GM19452 (cell line): ENCODE results near the gene AKAP6.

Experiments
- ATAC-seq: cut with Tn5 transposase; IDR thresholded peaks from one replicate; pipeline ENCODE4 v1.9.1; 2021; ENCODE audit not compliant: unreplicated experiment

Gene AKAP6

DNA sequence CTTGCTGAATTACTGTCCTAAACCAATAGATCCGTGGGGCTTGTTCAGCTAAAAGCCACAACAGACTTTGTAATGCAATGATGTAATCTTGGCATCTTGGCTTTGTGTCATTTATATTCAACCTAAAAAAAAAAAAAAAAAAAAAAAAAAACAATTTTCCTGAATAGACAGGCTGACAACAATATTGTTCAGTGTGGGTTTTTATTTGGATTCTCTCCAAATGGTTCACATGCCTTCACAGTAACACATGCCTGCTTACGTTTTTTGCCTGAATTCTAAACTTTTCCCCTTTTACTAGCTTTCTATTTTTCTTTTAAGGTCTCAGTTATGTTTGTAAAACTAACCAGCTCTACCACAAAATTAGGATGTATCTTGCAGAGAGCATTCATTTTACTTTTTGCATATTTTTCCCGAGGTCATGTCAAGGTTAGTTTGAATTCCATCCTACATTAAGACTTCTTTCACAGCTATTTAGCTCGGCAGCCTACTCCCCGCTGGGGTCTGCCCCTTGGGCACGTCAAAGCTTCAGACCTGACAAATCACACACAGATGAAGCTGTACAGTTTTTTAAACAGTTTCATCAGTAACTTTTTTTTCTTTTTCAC is 395.9 kb downstream of the AKAP6 start:
- no peak for ATAC-seq

DNA sequence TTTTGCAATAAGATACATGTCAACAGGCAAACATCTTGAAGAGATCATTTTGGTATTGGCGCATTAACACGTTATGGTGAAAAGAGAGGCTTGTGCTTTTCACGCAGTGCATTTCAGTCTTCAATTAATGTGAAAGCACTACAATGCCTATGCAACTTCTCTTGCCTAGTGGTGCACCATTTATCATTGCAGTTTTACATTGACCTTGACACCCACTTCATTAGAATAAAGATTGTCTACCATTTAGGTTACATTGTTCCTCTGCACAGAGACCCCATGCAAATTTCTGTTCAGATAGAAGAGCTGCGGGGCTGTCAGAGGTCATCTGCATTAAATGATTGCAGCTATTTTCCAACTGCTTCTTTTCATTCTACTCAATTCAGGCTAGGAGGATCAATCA is 397.4 kb downstream of the AKAP6 start:
- no peak for ATAC-seq

DNA sequence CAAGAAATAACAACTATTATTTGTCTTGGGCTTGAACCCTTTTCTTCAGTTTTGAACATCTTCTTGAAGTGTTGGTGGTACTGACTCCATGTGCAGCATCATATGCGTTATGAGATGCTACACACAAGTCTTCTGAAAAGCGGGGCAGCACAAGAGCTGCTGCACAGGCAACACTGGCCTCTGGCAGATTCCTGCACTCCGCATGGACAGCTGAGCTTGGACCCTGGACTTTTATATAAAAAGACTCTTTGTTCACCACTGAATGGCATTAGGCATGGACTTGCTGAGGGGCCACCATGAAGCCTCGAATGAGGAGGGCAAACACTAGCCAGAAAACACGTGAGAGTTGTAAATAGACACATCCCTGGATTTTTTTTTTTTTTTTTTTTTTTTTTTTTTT is 398.7 kb downstream of the AKAP6 start:
- no peak for ATAC-seq

DNA sequence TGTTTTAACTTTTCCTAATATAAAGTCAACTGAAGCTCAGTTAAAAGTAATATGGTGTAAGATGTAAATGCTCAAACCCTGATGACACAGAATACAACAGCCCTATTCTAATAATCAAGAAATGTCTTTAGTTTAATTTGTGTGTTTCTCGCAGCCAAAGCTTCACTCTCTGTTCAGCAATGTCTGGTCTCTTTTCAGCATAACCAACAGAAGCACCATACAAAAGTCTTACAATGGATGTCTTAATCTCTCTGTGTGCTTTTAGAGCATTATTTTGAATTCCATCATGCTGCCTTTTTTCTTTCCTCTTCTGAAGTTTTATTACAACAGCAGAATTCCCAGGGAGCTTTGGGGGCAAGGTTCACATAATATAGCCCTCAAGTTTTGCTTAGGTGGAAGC is 399.4 kb downstream of the AKAP6 start:
- ATAC-seq: no peak

DNA sequence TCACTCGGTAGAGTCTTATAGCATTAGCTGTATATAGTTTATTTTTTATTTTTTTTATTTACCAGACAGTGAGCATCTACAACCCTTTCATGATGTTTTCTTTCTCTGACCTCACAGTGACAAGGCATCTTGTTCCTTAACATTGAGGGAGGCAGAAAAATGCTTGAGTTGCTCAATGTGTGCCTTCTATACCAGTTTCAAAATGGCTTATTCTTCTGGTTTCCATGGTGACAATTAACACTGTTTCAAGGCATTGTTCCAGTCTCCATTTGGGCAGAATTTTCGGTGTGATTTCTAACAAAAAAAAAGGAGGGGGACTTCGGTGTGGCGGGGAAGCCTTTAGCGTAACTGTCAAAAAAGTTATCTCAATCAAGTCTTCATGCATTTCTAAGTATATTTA is 399.9 kb downstream of the AKAP6 start:
- no peak for ATAC-seq

DNA sequence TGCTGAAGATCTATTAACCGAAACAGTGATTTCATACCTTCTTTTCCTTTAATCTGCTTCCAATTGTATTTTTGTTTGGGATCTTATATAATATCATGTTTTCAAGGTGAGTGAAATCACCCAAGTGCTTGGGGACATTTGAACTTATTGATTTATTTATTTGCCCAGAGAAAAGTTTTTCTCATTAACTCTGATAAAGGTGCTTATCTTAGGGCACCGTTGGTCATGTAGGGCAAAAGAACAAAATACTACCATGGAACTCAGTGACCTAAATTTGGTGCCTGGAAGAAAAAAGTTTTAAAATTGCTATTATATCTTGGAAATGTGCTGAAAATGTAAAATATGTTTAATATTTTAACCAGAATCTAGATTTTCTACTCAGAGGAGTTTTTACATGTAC is 402.2 kb downstream of the AKAP6 start:
- ATAC-seq: no peak

DNA sequence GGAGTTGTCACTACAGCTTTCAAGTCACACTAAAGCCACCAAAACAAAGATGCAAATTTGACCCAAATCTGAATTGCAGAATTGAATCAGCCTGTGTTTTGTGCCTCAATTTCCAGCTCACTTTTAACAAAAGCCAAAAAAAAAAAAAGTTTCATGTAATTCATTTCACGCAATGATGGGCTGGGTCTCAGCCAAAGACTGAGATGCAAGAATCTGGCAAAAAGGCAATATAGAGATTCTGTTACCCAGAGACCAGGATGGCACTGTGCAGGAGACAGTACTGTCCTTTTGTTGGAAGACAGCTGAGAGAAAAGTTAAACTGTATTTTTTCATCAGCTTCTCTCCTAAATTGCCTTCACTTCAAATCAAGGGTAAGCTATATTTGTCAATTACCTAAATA is 403.9 kb downstream of the AKAP6 start:
- ATAC-seq: no peak

DNA sequence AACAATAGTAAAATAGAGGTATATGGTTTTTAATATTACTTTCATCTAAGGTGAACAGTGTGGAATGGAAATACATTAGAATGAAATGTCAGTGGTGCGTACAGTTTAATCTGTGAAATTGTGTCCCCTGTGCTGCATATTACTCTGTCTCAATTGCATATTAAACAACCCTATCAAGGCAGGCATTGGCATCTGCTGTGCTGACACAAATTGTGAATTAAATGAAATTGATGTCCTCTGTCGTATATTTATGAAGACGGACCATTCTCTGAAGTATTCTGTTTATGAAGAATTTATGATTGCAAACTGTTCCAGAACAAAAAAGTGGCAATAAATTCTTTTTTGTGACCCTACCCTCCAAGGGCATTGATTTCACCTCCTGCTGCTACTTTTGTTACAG is 405.2 kb downstream of the AKAP6 start:
- ATAC-seq: no peak

DNA sequence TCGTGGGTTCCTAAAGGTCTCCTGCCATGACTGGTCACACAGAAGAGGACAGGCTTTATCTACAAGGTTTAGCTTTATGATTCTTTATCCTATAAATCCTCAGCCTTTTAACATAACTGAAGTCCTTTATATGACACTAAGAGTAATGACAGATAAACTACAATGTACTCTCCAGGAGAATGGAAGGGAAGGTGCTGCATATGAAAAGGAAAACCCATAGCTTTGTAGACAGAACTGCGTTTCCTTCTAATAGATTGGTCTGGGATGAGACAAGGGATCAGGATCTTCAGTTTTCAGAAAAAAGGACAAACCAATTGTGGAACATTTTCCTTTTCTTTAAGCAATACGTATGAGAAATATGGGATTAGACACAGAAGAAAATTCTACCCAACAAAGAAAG is 408.5 kb downstream of the AKAP6 start:
- ATAC-seq: no peak

DNA sequence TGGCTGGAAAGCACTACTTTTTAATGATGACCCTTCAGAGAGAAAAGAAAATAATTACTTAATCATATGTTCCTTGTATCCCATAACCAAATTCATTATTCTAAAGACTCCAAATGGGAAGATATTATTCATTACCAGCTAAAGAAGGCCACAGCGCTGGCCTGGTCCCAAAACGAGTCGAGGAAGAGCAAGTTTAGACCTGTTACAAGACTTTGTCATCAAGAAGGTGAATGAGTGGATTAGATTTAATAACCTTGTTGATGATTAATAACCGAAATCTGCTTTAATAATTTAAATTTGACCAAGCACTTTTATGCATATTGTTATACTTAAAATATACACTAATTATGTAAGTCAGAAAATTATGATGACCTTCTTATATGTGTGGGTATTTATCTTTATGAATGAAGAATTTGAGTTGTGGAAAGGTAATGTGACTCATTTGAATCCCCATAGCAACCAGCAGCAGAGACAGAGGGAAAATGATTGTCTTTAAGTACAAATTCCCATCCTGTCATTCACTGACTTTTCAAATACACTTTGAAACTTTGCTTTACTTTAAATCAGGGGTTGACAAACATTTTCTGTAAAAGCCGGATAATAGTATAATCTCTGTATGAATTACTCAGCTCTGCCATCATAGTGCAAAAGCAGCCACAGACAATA is 409.2 kb downstream of the AKAP6 start:
- no peak for ATAC-seq

DNA sequence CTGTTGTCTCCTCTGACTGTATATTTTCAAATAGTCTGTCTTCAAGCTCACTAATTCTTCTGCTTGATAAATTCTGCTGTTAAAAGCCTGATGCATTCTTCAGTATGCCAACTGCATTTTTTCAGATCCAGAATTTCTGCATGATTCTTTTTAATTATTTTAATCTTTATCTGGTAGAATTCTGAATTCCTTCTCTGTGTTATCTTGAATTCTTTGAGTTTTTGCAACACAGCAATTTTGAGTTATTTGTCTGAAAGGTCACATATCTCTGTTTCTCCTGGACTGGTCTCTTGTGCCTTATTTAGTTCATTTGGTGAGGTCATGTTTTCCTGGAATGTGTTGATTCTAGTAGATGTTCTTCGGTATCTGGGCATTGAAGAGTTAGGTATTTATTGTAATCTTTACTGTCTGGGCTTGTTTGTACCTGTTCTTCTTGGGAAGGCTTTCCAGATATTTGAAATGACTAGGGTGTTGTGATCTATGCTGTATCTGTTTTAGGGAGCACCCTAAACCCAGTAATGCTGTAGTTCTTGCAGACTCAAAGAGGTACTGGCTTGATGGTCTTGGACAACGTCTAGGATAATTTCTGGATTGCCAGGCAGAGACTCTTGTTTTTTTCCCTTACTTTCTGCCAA is 415.8 kb downstream of the AKAP6 start:
- ATAC-seq: no peak

DNA sequence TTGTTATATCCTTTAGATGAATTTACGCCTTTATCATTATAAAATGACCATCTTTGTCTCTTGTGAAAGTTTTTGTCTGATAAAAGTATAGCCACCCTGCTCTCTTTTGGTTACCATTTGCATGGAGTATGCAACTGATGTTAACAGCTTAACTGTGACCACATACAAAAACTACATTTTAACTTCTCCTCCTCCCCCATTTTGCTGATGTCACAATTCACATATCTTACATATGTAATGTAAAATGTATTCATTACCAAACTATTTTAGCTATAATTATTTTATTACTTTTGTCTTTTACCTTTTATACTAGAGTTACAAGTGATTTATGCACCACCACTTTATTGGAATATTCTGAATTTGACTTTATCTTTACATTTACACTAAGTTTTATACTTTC is 425.1 kb downstream of the AKAP6 start:
- ATAC-seq: no peak

DNA sequence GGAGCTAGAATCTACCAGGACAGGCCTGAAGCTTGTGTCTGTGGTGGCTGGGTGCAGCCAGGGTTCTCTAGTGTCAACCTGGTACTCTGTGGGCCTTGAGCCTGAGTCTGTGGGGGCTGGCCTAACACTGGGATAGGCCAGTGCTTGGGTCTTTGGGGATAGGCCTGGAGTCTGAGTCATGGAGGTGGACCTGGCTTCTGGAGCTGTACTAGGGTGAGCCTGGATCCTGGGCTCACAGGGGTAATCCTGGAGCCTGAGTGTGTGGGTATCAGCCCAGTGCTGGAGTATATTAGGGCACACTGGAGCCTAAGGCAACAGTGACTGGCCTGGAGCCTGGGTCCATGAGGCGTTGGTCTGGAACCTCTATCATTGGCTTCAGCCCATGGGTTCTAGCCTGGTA is 427.1 kb downstream of the AKAP6 start:
- ATAC-seq: no peak

DNA sequence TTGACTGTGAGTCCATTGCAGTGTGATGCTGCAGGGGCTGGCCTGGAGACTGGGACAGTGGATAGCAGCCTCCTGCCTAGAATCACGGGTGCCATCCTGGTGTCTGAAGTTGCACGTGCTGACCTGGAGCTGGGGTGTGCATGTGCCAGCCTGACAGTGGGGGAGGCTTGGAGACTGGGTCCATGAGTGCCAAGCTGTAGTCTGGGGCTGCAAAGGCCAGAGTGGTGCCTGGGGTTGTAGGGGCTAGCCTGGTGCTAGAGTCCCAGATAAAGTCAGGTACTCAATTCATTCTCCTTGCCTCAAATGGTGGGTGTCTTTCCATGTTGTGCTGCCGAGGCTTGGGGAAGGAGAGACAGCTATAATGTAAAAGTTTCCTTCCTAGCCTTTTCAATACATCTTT is 427.7 kb downstream of the AKAP6 start:
- ATAC-seq: no peak

DNA sequence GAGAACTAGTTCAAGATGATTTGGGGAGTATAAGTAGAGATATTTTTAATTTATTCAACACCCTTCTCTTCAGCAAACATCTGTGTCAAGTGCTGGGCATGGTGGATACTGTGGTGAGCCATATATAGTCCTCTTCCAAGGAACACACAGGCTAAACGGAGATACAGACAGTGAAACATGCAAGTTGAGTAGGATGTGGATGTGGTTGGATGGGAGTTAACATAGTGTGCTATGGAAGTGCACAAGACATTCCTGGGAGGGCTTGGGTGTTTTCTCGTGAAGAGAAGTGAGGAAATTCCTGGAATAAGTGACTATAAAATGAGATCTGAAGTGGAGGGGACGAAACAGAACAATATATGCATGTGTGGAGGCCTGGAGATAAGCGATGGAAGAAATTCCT is 428.5 kb downstream of the AKAP6 start:
- no peak for ATAC-seq

DNA sequence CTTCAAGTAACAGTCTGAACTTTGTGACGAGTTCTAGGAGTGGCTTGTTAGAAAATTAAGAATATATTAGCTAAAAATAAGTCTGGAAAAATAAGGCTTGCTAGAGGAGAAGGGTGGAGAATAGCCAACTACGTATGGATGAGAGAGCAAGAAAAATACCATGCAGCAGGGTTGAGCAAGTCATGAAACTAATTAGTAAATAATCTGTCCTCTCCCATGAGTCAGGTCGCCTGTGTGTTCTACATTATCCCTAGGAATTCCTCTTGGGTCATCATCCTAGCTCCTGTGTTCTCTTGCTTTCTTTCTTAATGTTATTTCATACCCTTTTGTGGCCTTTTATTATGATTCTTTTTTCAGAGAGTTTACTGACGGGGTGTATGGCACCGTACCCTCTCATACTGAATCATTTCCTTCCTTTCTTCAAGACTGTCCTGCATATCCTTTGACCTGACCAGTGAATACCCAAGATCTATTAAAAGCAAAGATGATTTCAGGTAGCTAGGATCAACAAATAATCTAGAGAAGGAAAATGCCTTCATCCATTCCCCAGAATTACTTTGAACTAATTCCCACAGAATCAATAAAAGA is 432.4 kb downstream of the AKAP6 start:
- no peak for ATAC-seq

DNA sequence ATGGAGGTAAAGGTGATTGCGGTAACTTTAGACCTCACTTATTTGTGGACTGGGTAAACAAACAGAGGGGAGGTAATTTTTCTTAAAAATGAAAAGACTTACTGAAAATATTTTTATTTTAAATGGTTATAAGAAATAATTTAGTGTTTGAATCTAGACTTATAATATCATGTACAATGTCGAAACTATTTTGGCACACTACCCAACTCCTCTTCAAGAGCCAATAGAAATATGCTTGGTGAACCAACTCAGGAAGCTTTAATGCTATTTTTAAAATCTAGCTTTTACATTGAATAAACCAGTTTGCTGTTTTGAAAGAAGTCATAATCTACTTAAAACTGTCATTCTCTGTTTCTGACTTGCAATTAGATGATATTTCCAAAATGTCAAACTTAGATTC is 433.8 kb downstream of the AKAP6 start:
- ATAC-seq: no peak

DNA sequence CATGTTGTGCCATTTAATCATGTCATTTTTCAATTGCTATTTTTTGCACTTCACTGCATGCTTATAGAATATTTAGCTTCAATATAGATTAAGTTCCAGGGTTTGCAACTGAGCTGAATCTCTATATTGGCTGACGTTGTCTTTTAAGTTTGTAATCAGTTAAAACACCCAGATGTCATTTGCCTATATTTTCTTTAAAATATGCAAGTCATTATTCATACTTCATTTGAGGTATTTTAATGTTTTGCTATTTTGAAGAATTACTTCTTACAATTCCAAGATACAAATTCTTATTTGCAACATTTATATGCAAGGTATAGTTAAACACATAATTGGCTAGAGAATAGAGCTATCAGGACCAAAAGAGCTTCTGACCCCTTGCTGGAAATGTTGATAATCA is 434.6 kb downstream of the AKAP6 start:
- no peak for ATAC-seq

DNA sequence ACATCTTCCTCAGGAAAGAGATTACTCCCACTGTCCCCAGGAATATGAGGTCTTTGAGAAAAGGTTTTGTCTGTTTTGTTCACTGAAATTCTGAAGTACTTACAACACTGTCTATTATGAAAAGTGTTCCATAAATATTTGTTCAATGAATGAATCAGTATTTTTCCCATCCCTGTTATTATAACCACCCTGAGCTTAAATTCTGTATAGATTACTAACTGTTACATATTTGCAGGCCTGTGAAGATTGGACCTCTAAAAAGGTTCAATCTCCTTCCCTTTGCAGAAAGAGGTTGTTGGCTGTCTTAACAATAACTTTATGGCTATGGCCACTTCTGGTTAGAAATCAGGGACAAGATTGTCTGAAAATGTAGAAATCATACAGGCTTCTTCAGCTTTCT is 435.0 kb downstream of the AKAP6 start:
- no peak for ATAC-seq

DNA sequence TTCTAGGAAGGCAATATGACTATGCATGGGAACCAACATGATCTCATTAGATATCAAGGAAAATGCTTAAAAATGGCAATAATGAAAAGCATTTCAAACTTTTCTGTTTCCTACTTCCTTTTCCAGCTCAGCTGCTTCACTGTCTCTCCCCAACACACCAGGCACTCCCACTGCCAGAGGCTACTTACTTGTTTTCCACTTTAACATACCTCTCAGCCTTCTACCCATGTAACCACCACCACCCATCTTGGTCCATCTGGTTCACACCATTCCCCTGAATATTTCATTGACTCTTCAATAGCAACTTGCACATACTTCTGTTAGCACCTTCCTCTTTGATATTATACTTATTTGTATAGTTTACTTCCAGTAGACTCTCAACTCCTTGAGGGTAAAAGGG is 441.3 kb downstream of the AKAP6 start:
- ATAC-seq: no peak

DNA sequence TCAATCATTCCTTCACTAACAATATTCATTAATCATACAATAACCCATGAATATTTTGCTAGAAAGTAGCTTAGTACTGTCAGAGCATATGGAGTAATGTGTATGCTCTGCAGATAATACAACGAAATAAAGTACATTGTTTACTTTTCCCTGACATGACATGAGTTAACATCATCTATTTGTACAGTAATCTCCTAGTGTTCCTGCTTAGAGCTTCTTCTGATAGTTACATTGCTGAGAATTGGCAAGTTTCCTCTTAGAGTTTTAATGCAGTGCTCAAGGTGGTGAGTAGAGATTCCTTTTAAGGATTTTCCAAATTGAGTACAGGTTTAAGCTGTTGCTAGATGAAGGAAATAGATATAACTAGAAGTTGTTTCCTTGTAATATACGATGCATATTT is 445.1 kb downstream of the AKAP6 start:
- no peak for ATAC-seq

DNA sequence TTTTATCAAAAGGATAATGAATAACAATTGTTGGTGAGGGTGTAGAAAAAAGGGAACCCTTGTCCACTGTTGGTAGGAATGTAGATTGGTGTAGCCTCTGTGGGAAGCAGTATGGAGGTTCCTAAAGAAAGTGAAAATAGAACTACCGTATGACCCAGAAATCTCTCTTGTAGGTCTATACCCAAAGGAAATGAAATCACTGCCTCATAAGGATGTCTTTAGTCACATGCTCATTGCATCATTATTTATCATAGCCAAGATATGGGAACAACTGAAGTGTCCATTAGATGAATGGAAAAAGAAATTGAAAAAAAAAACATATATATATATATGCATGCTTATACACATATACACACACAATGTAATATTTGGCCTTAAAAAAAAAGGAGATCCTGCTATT is 450.7 kb downstream of the AKAP6 start:
- no peak for ATAC-seq
